MV-4-11 (cell line): ENCODE results near the gene METRN.

Source experiments
- DNase-seq: peaks from one replicate; lab custom pipeline; 2025; lab: John Stamatoyannopoulos, UW

The METRN gene

DNA sequence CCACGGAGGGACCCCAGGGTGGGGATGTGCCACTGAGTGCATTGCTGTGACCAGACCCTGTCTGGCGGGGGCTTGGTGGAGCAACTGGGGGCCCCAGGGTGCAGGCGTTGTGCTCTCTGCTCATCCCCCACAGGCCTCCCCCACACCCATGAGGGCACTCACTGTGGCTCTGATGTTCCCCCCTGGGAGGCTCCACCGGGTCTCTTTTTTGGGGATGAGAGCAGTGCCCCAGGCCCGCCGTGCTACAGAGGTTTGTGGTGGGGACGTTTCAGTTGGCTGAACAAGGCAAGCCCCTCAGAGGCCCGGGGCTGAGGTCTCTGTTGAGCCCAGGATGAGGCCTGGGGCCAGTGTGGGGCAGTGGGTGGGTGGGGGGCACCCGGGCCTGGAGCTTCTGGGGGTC, 8.8 kb downstream of the METRN start:
- DNase-seq = no peak

GRCh38 chr16:724188-725040, 9.5 kb downstream of the METRN start:
- no peak for DNase-seq

DNA sequence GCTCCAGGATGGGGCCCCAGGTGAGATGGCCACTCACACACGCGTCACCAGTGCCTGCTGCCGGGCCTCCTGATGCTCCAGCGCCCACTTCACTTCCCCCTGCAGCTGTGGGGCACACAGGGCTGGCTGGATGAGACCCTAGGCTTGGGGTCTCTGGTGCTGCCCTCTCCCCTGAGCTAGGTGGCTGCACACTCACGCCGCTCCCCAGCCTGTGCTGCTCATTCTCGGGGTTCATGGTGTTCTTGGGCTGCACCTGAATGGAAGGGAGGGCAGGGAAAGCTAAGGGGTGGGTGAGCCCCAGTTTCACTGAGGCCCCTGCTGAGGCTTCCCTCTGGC, 10.1 kb downstream of the METRN start:
- no peak for DNase-seq

DNA sequence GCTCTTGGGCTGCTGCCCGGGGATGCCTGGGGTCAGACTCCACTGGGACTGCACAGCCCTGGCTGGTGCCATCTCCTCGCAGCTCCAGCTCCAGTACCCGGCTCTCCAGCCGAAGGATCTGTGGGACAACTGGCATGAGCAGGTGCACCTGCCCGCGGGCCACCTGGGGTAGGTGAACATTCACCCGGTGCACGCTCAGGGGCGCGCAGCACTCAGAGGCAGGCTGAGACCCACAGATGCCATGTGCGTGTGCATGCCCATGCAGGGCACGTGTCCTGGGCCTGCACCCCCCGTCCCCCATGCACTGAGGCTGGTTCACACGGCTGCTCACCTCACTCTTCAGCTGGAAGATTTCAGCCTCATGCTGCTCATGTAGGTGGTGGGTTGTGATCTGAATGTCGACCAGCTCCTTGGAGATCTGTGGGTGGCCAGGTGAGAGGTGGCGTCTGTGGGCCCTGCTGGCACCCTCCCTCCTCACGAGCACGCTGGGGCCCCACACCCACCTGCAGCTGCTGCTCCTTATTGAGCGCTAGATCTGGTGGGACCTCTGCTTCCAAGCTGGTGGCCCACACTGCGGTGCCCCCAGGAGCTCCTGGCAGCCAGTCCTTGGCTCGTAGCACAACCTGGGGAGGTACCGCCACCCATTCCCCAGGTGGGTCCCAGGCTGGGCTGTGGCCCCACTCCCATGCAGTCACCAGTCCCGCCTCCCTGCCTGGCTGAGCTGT, 10.7 kb downstream of the METRN start:
- no peak for DNase-seq

DNA sequence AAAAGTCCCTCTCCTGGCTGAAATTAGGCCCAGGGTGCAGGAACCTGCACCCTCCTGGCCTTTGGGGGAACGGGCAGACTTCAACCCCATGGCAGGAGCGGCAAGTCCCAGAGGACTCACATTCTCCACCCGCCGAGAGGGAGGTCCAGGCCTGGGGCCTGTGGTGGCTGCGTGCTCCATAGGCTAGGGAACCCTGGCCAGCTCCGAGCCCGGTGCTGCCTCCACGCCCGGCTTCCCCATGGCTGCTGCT, 11.2 kb downstream of the METRN start:
- DNase-seq = no peak

GRCh38 chr16:726438-727290, 11.7 kb downstream of the METRN start, which contains the start of the genes CCDC78 and HAGHL:
CCDC78 (minus strand) TSS chr16:726443; CDS start chr16:726367, 76 bp downstream.
HAGHL (plus strand) TSS chr16:727106; CDS start chr16:727510, 404 bp downstream.
- DNase-seq = peak; percentile 79

GRCh38 chr16:727291-727977, 12.5 kb downstream of the METRN start:
- peak; percentile 6 for DNase-seq

- peak; percentile 84 for DNase-seq
Observed at GRCh38 chr16:728131-728889, 13.4 kb downstream of the METRN start.

GRCh38 chr16:728890-729744, 14.2 kb downstream of the METRN start:
- no peak for DNase-seq

- no peak for DNase-seq
Observed at GRCh38 chr16:729768-730665, 15.1 kb downstream of the METRN start.

DNA sequence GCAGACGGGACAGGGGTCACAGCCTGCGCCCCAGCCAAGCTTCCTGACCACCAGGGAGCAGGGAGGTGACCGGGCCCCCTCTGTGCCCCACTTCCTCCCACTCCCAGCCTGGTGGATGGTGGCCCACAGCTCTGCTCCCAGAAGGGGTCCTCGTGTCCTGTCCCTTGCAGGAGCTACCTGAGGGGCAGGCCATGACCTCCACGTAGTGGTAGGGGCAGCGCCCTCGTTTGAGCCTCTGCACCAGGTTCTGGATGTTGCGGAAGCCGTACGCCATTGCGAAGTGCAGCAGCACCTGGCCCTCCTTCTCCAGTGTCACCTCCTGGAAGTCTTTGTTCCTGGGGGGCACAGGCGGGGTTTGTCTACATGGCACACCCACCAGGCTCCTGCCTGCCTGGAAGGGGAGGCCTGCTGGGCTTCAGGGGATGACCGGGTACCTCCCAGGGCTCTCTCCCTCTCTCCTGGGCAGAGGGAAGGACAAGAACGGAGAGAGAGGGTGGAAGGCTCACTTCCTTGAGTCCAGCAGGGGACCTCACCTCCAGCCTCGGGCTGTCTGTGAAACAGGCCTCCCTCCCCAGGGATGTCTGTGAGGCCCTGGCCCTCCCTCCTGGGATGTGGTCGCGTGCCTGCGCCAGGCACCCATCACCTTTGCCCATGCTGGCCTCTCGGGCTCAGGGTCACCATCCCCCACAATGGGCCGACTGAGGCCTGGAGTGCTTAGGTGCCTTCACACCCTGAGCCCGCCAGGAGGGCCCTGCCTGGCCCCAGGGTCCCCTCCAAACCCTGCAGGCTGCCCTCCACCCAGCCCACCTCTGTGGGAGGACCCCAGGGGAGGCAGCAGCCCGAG, 16.0 kb downstream of the METRN start:
- DNase-seq = no peak

DNA sequence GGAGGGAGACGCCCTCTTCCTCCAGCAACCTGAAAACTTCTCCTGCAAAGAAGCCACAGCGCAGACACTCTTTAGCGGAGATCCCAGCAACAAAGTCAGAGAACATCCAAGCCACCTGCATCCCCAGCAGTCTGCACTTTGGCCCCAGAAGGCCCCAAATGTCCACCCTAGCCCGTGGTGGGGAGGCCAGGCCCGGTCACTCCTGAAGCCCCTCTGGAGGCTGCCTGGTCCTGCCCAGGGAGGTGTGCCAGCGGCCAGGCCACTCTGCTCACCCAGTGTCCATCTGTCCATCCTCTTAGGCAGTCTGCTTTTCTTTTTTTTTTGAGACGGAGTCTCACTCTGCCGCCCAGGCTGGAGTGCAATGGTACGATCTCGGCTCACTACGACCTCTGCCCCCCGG, 17.4 kb downstream of the METRN start:
- no peak for DNase-seq

DNA sequence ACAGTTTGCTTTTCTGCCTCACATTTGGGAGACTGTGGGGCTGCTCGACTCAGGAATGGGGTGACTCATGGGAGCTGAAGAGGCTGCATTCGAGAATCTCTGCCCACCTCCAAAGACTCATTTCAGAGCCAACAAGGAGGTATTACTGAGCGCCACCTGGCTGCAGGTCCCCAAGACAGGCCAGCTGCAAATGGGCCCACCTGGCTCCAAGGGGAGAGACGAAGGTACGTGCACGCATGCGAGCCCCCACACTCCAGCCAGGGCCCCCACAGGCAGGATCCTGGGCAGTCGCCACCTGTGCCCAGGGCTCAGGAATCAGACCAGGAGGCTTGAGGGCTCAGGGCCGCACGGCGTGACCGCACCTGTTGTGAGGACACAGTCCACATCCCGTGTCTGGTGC, 18.0 kb downstream of the METRN start:
- DNase-seq = no peak

- no peak for DNase-seq
Observed at GRCh38 chr16:733382-734207, 18.7 kb downstream of the METRN start.

DNA sequence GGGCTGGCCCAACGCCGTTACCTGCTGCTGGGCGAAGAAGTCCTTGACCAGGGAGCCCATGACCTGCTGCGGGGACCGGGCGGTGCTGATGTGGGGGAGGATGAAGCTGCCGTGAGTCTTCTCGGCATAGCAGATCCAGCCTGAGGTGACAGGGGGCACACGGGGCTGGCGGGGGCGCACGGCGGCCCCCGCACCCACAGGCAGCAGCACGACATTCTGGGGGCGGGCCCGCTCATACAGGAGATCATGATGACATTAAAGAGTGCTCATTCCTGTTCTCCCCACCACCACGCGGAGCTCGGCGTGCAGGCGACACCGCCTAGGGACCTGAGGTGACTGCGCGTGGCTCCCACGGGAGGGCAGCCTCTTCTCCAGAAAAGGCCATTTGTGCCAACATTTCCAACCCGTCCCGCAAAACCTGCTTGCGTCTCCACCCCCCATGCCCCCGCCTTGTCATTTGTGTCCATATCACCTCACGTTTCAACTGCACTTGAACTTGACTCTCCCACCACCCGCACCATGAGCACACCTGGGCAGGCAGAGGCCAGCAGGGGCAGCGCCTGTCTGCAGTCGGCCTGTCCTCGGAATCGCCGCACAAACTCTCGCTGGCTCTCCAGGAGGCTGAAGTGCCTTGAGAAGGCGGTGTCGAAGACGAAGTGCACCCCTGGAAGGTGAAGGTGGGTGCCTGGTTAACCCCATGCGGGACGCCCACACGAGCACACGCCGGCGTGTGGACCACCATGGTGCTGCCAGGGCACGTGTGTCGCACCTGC, 19.5 kb downstream of the METRN start:
- no peak for DNase-seq

- no peak for DNase-seq
Observed at GRCh38 chr16:734981-735881, 20.3 kb downstream of the METRN start.
